T-cell (primary cell): ENCODE results near the gene TSR1. TPM values are rescaled to one million over a fixed set of nuclear protein-coding genes. Genes with fewer than 3 reads are reported as not detected.

ENCODE experiments used
- ATAC-seq, 4 experiments: fragments of 200-7000 bp in 3 of 4; fragments of 150-1000 bp in 1 of 4; cut with Tn5 transposase; replicated peaks in 1 of 4; 1 replicate in 3 of 4; 2 replicates in 1 of 4; pipeline ENCODE4 v1.10.0; 2021; ENCODE audit warnings: moderate library complexity in 3 of 4, mild to moderate bottlenecking in 2 of 4, moderate number of reproducible peaks in 1 of 4
- CTCF ChIA-PET, 2 donors: fragments of 300-600 bp; sonication (Branson Sonifier 250); formaldehyde crosslinking; loops; one replicate each; lab custom pipeline; 2022; ENCODE audit warnings: antibody characterized with exemption in 2 of 2; lab: Charles Lee
- POLR2A ChIA-PET, 2 donors: fragments of 300-600 bp; sonication (Branson Sonifier 250); formaldehyde crosslinking; loops; one replicate each; lab custom pipeline; 2022; ENCODE audit warnings: antibody characterized with exemption in 2 of 2; lab: Charles Lee
- DNase-seq, 35 experiments: peaks; one replicate each; pipeline versions ENCODE4 v3.0.0 to v3.0.0-alpha.2; 2013 to 2023
- H3K27ac ChIP-seq: one replicate; pipeline ENCODE4 v1.5.1; 2013; ENCODE audit warnings: low read length
- H3K27me3 ChIP-seq, 2 experiments: replicated peaks in 1 of 2; 1 replicate in 1 of 2; 2 replicates in 1 of 2; pipeline versions ENCODE4 v1.6.1 to v1.7.0; 2013; ENCODE audit warnings: low read length in 1 of 2, mixed read lengths in 1 of 2; ENCODE audit not compliant: control insufficient read depth in 2 of 2, insufficient read depth in 2 of 2; ENCODE audit errors: extremely low read depth in 1 of 2
- H3K36me3 ChIP-seq, 2 donors: 1 replicate in 1 of 2; 2 replicates in 1 of 2; pipeline versions ENCODE4 v1.6.1 to v1.7.0; 2013; ENCODE audit warnings: low read length in 1 of 2; ENCODE audit not compliant: control insufficient read depth in 2 of 2, insufficient read depth in 1 of 2; ENCODE audit errors: extremely low read depth in 1 of 2
- H3K4me1 ChIP-seq, 2 experiments: 1 replicate in 1 of 2; 2 replicates in 1 of 2; pipeline versions ENCODE4 v1.6.1 to v1.7.0; 2013; ENCODE audit warnings: low read length in 2 of 2, mixed read lengths in 1 of 2; ENCODE audit not compliant: insufficient read depth in 2 of 2, control insufficient read depth in 1 of 2; ENCODE audit errors: extremely low read depth in 1 of 2
- H3K4me3 ChIP-seq, 2 donors: 1 replicate in 1 of 2; 2 replicates in 1 of 2; pipeline versions ENCODE4 v1.5.1 to v1.7.0; 2013; ENCODE audit warnings: mild to moderate bottlenecking in 2 of 2, low read length in 1 of 2, moderate library complexity in 1 of 2; ENCODE audit not compliant: control insufficient read depth in 1 of 2; ENCODE audit errors: extremely low read depth in 1 of 2
- H3K9me3 ChIP-seq: 2 replicates; pipeline ENCODE4 v1.7.0; 2013
- H3K27ac Mint-ChIP-seq, 2 donors: one replicate each; pipeline ENCODE4 v1.8.0; 2020 to 2021; ENCODE audit warnings: mild to moderate bottlenecking in 2 of 2, mixed read lengths in 2 of 2
- H3K27me3 Mint-ChIP-seq, 2 donors: one replicate each; pipeline ENCODE4 v1.8.0; 2021 to 2022; ENCODE audit warnings: mixed read lengths in 2 of 2
- H3K36me3 Mint-ChIP-seq: one replicate; pipeline ENCODE4 v1.8.0; 2021; ENCODE audit warnings: mixed read lengths
- H3K4me1 Mint-ChIP-seq, 3 donors: one replicate each; pipeline ENCODE4 v1.8.0; 2020 to 2022; ENCODE audit warnings: mixed read lengths in 3 of 3, mild to moderate bottlenecking in 1 of 3
- H3K4me3 Mint-ChIP-seq, 3 donors: one replicate each; pipeline ENCODE4 v1.8.0; 2020 to 2022; ENCODE audit warnings: mild to moderate bottlenecking in 3 of 3, mixed read lengths in 3 of 3, moderate library complexity in 3 of 3
- H3K9me3 Mint-ChIP-seq, 3 donors: one replicate each; pipeline ENCODE4 v1.8.0; 2020 to 2022; ENCODE audit warnings: mixed read lengths in 3 of 3
- WGBS: methylation state at CpG from one replicate; pipeline ENCODE4 v1.1.5; 2013; ENCODE audit warnings: missing lambda C conversion rate; ENCODE audit not compliant: insufficient coverage; 5-methylcytosine and 5-hydroxymethylcytosine counted together
- total RNA-seq, 35 experiments: library from RNA in 6 of 35; stranded (reverse) in 6 of 35; fragments of 120-200 nt in 1 of 35; gene quantifications; one replicate each; pipeline versions ENCODE4 v1.2.1 to v1.2.4 and lab custom pipeline; 2013 to 2026

The TSR1 gene
- total RNA-seq, 5 donors from 2014 or later (not counting 1 experiment from before 2014, with no cell fraction given): 27.8 to 33.7 (median 28.8) TPM

DNA sequence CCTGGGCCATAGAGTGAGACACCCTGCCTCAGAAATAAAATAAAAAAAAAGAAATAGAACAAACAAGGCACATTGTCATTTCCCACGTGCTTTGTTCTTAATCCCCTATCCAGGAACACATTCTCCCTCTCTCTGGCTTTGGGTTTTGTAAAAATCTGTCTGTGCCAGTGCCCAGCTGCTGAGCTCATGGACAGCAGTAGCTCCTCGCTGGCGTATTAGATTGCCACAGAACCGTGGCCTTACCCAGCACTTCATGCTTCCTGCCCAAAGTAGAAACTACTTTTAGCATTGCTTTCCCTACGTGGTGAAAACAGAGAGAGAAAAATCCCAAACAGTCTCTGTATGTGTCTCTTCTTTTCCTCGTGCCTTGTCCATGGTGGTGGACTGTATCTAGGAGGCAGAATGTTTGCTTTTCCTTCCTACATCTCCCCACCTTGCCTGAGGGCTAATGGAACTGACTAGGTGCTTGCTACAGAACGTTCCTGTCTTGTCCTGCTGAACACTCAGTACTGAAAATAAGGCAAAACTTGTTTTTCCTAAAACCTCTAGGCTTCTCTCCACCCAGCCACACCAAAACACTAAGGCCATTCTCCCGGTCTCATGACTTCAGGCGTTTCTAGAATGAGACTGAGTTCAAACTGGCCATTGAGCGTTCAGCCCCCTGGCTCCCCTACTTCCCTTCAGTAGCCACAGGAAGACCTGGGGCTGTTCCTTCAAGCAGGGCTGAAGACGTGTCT lies 38.5 kb upstream of the TSR1 start:
- DNase-seq (no peak), ATAC-seq (no peak)
- ChIA-PET CTCF (no interaction called here), POLR2A (no interaction called here)
- H3K27me3 ChIP-seq: no peaks in the 10 kb centered on the region
- Mint-ChIP-seq H3K9me3 (no peaks in the 10 kb centered on the region), H3K4me1 (no peaks in the 10 kb centered on the region), H3K36me3 (peaks cover 10% of the 10 kb centered on the region), H3K4me3 (no peak overlapping the region), H3K27me3 (no peaks in the 10 kb centered on the region), H3K27ac (no peak overlapping the region)
- H3K27ac ChIP-seq: no peak overlapping the region
- peaks cover 29 to 31% of the 10 kb centered on the region in 2 donors for H3K36me3 ChIP-seq
- H3K9me3 ChIP-seq: no peaks in the 10 kb centered on the region
- no peaks in the 10 kb centered on the region for H3K4me1 ChIP-seq
- 80% methylated on average over 7 of the region's 11 CpGs for WGBS
- no peak overlapping the region for H3K4me3 ChIP-seq

DNA sequence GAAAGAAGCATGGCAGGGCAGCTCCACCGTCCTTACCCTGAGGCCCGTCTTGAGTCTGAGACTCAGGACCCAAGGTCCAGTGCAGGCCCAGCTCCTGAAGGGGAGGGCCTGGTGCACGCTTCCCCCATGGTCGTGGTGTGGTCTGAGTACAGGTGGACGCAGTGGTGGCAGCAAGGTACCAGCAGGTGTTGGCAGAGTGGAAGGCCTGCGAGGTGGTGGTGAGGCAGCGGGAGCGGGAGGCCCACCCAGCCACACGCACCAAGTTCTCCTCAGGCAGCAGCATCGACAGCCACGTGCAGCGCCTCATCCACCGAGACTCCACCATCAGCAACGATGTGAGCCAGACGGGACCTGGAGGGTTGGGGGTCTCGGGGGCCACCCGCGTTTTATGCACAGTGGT lies 36.9 kb upstream of the TSR1 start:
- Mint-ChIP-seq H3K27me3 (no peaks in the 10 kb centered on the region), H3K36me3 (peaks cover 10% of the 10 kb centered on the region), H3K9me3 (no peaks in the 10 kb centered on the region), H3K4me1 (no peaks in the 10 kb centered on the region), H3K27ac (no peak overlapping the region), H3K4me3 (no peak overlapping the region)
- no peaks in the 10 kb centered on the region for H3K27me3 ChIP-seq
- DNase-seq (no peak), ATAC-seq (no peak)
- no peak overlapping the region for H3K27ac ChIP-seq
- CTCF ChIA-PET: no interaction called here
- POLR2A ChIA-PET: no interaction called here
- WGBS: 94% methylated on average over 17 of the region's 18 CpGs
- no peaks in the 10 kb centered on the region for H3K4me1 ChIP-seq
- peaks cover 27 to 29% of the 10 kb centered on the region in 2 donors for H3K36me3 ChIP-seq
- H3K4me3 ChIP-seq: no peak overlapping the region
- no peaks in the 10 kb centered on the region for H3K9me3 ChIP-seq

DNA sequence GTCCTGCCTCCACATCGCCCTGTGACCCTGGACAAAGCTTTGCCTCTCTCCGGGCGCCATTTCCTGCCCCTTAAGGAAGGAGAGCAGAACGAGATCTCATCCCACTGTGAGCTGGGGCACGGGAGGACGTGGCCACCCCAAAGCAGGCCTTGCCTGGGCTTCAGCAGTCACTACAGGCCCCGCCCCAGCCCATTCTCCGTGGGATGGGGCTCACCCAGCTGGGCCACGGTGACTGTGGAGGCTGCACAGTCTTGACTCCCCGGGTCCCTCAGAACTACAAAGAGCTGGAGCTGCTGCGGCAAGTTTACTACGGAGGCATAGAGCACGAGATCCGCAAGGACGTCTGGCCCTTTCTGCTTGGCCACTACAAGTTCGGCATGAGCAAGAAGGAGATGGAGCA lies 36.4 kb upstream of the TSR1 start:
- H3K36me3 ChIP-seq: peaks cover 27 to 32% of the 10 kb centered on the region in 2 donors
- WGBS: 88% methylated on average over 15 of the region's 16 CpGs
- Mint-ChIP-seq H3K4me3 (no peak overlapping the region), H3K27me3 (no peaks in the 10 kb centered on the region), H3K36me3 (peaks cover 10% of the 10 kb centered on the region), H3K27ac (no peak overlapping the region), H3K4me1 (no peaks in the 10 kb centered on the region), H3K9me3 (no peaks in the 10 kb centered on the region)
- H3K9me3 ChIP-seq: no peaks in the 10 kb centered on the region
- no peak overlapping the region for H3K4me3 ChIP-seq
- no peak overlapping the region for H3K27ac ChIP-seq
- POLR2A ChIA-PET: no interaction called here
- DNase-seq (no peak), ATAC-seq (no peak)
- CTCF ChIA-PET: no interaction called here
- H3K4me1 ChIP-seq: no peaks in the 10 kb centered on the region
- no peaks in the 10 kb centered on the region for H3K27me3 ChIP-seq

DNA sequence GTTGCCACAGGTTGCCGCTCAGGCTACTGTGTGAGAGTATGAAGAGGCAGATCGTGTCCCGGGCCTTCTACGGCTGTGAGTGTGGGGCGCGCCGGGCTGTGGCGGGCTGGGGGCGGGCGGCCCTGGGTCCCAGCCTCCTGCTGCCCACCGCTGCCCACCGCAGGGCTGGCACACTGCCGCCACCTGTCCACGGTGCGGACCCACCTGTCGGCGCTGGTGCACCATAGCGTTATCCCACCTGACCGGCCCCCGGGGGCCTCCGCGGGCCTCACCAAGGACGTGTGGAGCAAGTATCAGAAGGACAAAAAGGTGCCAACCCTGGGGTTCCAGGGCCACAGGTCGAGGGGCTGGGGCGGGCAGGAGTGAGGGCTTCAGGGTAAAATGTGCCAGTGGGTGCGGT lies 35.9 kb upstream of the TSR1 start:
- Histone ChIP-seq H3K27me3 (no peaks in the 10 kb centered on the region), H3K4me1 (no peaks in the 10 kb centered on the region), H3K4me3 (no peak overlapping the region), H3K36me3 (peaks cover 23 to 32% of the 10 kb centered on the region in 2 donors), H3K9me3 (no peaks in the 10 kb centered on the region), H3K27ac (no peak overlapping the region)
- DNase-seq (no peak), ATAC-seq (no peak)
- Mint-ChIP-seq H3K27ac (no peak overlapping the region), H3K4me3 (no peak overlapping the region), H3K9me3 (no peaks in the 10 kb centered on the region), H3K4me1 (no peaks in the 10 kb centered on the region), H3K27me3 (no peaks in the 10 kb centered on the region), H3K36me3 (peaks cover 8% of the 10 kb centered on the region)
- 94% methylated on average over 26 of the region's 26 CpGs for WGBS
- POLR2A ChIA-PET: no interaction called here
- CTCF ChIA-PET: no interaction called here

DNA sequence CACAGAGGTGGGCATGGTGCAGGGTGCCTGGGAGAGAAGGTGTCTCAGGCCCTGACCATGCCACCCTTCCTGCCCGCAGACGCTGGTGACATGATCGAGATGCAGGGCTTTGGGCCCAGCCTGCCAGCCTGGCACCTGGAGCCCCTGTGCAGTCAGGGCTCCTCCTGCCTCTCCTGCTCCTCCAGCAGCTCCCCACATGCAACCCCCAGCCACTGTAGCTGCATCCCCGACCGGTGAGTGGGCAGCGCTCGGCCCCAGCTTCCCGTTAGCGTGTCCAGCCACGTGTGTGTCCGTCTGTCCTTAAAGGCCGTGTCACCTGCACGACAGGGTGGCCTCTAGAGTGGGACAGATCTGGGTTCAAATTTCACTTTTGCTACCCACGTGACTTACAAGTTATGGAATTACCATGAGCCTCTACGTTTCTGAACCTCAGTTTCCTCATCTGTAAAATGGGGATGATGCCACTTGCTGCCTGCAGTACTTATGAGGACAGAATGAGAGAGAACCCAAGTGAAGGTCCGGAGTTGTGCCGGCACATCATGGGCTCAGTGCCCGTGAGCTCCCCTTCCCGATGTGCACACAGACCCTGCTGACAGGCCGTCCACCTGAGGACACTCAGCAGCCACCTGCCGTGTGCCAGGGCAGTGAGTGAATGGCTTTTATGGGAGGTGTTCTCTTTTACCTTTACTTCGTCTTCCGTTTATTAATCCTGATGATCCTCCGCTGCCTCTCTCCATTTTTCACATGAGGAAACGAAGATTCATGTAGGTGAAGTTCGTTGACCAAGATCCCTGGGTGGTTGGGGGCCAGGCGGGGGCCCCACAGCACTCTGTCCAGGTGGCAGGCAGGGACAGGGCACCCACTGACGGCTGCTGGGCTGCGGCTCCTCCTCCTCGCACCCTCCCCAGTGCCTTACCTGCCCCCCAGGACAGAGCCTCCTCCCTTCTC lies 35.2 kb upstream of the TSR1 start:
- Histone ChIP-seq H3K36me3 (peaks cover 27 to 28% of the 10 kb centered on the region in 2 donors), H3K27ac (no peak overlapping the region), H3K4me1 (no peaks in the 10 kb centered on the region), H3K9me3 (no peaks in the 10 kb centered on the region), H3K27me3 (no peaks in the 10 kb centered on the region), H3K4me3 (no peak overlapping the region)
- 93% methylated on average over 19 of the region's 30 CpGs for WGBS
- ChIA-PET CTCF (no interaction called here), POLR2A (no interaction called here)
- no peaks in the 10 kb centered on the region for H3K9me3 Mint-ChIP-seq
- no peak for DNase-seq
- no peaks in the 10 kb centered on the region for H3K4me1 Mint-ChIP-seq
- ATAC-seq: no peak
- H3K36me3 Mint-ChIP-seq: peaks cover 13% of the 10 kb centered on the region
- H3K27me3 Mint-ChIP-seq: no peaks in the 10 kb centered on the region
- no peak overlapping the region for H3K27ac Mint-ChIP-seq
- no peak overlapping the region for H3K4me3 Mint-ChIP-seq

DNA sequence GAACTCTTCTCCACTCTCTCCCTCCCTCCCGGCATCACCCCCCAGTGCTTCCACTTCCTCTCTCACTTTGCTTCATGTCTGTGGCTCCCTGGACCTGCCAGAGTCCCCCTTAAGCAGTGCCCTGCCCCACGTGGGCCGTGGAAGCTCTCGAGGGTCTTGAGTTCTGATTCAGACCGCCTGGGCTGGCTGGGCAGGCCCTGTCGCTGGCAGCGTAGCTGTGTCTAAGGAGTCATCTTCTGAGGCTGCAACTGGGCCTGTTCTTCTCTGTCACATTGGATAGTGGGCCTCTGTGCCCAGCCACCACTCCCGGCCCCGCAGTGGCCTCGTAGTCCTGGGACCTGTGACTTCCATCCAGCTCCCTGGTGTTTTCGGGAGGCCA lies 33.9 kb upstream of the TSR1 start:
- no peak overlapping the region for H3K27ac Mint-ChIP-seq
- no peak overlapping the region for H3K27ac ChIP-seq
- no peak for DNase-seq
- H3K27me3 Mint-ChIP-seq: no peaks in the 10 kb centered on the region
- no peaks in the 10 kb centered on the region for H3K4me1 ChIP-seq
- no peak for ATAC-seq
- H3K4me1 Mint-ChIP-seq: no peaks in the 10 kb centered on the region
- no peaks in the 10 kb centered on the region for H3K27me3 ChIP-seq
- 90% methylated on average over 10 of the region's 11 CpGs for WGBS
- H3K36me3 Mint-ChIP-seq: peaks cover 9% of the 10 kb centered on the region
- H3K4me3 Mint-ChIP-seq: no peak overlapping the region
- no peaks in the 10 kb centered on the region for H3K9me3 Mint-ChIP-seq
- CTCF ChIA-PET: interaction anchor here in 1 of 2 donors (0.6 kb wide), 1 partner anchor 19 kb away, joined by 4 read pairs; no protein-coding TSS in a partner anchor
- H3K9me3 ChIP-seq: no peaks in the 10 kb centered on the region
- POLR2A ChIA-PET: interaction anchor here in 1 of 2 donors (0.6 kb wide), 1 partner anchor 47 kb away, joined by 4 read pairs; no protein-coding TSS in a partner anchor
- H3K4me3 ChIP-seq: no peak overlapping the region
- peaks cover 23 to 24% of the 10 kb centered on the region in 2 donors for H3K36me3 ChIP-seq
